Keratinocyte (primary cell): ENCODE results near the gene ALDH6A1. TPM values are rescaled to one million over a fixed set of nuclear protein-coding genes. Genes with fewer than 3 reads are reported as not detected.
"Not testable (repeated sequence)": the region's sequence is repeated elsewhere in the genome, so short reads cannot be mapped to it uniquely, and the experiment has no call there.

Experiments used
- DNase-seq: peaks from one replicate; pipeline ENCODE4 v3.0.0-alpha.2; 2011; ENCODE audit warnings: low read depth, missing footprints, low spot score
- FAIRE-seq: peaks from 2 replicates; lab custom pipeline; 2011; peaks lifted over from hg19 to GRCh38; lab: Jason Lieb, UNC
- H2AFZ ChIP-seq: 2 replicates; pipeline ENCODE4 v1.6.0; 2012; ENCODE audit warnings: low read length, control low read depth, inconsistent platforms; ENCODE audit not compliant: control insufficient read depth
- H3K27ac ChIP-seq: 2 replicates; pipeline ENCODE4 v1.5.1; 2011; ENCODE audit warnings: low read length; ENCODE audit not compliant: control insufficient read depth, insufficient read depth
- H3K27me3 ChIP-seq: 3 replicates; pipeline ENCODE4 v1.6.0; 2011; ENCODE audit warnings: low read length; ENCODE audit not compliant: control insufficient read depth, insufficient read depth; ENCODE audit errors: extremely low read depth
- H3K36me3 ChIP-seq, 2 experiments: 2 replicates in 1 of 2; 3 replicates in 1 of 2; pipeline ENCODE4 v1.5.1; 2011; ENCODE audit warnings: low read length in 2 of 2, mild to moderate bottlenecking in 1 of 2; ENCODE audit not compliant: control insufficient read depth in 2 of 2, insufficient read depth in 2 of 2; ENCODE audit errors: extremely low read depth in 1 of 2
- H3K4me1 ChIP-seq: 3 replicates; pipeline ENCODE4 v1.5.1; 2011; ENCODE audit warnings: low read length; ENCODE audit not compliant: control insufficient read depth, insufficient read depth; ENCODE audit errors: extremely low read depth
- H3K4me2 ChIP-seq: 3 replicates; pipeline ENCODE4 v1.6.0; 2011; ENCODE audit warnings: low read depth, low read length; ENCODE audit not compliant: control insufficient read depth, insufficient read depth; ENCODE audit errors: extremely low read depth
- H3K4me3 ChIP-seq, 3 experiments: fragments of 200-600 bp in 1 of 3; sonication (generic) in 1 of 3; 2 replicates in 2 of 3; 3 replicates in 1 of 3; pipeline ENCODE4 v1.5.1; 2011 to 2016; ENCODE audit warnings: low read length in 3 of 3, mild to moderate bottlenecking in 3 of 3, control low read depth in 2 of 3, inconsistent platforms in 1 of 3, low read depth in 1 of 3, mixed read lengths in 1 of 3, mixed run types in 1 of 3, moderate library complexity in 1 of 3; ENCODE audit not compliant: control insufficient read depth in 2 of 3, insufficient read depth in 2 of 3; ENCODE audit errors: extremely low read depth in 1 of 3
- H3K79me2 ChIP-seq: 2 replicates; pipeline ENCODE4 v1.6.0; 2012; ENCODE audit warnings: low read length; ENCODE audit not compliant: control insufficient read depth, insufficient read depth
- H3K9ac ChIP-seq: 3 replicates; pipeline ENCODE4 v1.6.0; 2011; ENCODE audit warnings: low read length; ENCODE audit not compliant: control insufficient read depth, insufficient read depth; ENCODE audit errors: extremely low read depth
- H3K9me1 ChIP-seq: 3 replicates; pipeline ENCODE4 v1.6.0; 2011; ENCODE audit warnings: low read length; ENCODE audit not compliant: control insufficient read depth, insufficient read depth; ENCODE audit errors: extremely low read depth
- H3K9me3 ChIP-seq: 2 replicates; pipeline ENCODE4 v1.5.1; 2012; ENCODE audit warnings: low read depth, low read length; ENCODE audit not compliant: control insufficient read depth
- H4K20me1 ChIP-seq: 3 replicates; pipeline ENCODE4 v1.6.0; 2011; ENCODE audit warnings: low read length; ENCODE audit not compliant: control insufficient read depth, insufficient read depth; ENCODE audit errors: extremely low read depth
- CTCF ChIP-seq, 3 experiments: IDR thresholded peaks in 1 of 3; conservative IDR thresholded peaks in 1 of 3; optimal IDR thresholded peaks in 1 of 3; 2 replicates in 2 of 3; 3 replicates in 1 of 3; pipeline versions ENCODE3 to v1.5.1; 2011; ENCODE audit warnings: low read length in 3 of 3, mild to moderate bottlenecking in 3 of 3, moderate library complexity in 2 of 3, control low read depth in 1 of 3, inconsistent platforms in 1 of 3; ENCODE audit not compliant: insufficient read depth in 2 of 3; ENCODE audit errors: extremely low read depth in 1 of 3
- EZH2 ChIP-seq: IDR thresholded peaks from one replicate; pipeline ENCODE4 v1.6.1; 2012; ENCODE audit warnings: inconsistent platforms, mild to moderate bottlenecking, low read length, moderate library complexity
- dilution Hi-C: fragments of 300-500 bp; cut with MboI; formaldehyde crosslinking; loops from one replicate; pipeline ENCODE4 v1.7.0; 2020; ENCODE audit warnings: low sequenced_read_pairs; ENCODE audit not compliant: extremely low pct_ligation_motif_present
- polyA plus RNA-seq, 5 experiments: library from polyadenylated mRNA; depleted of rRNA in 3 of 5; stranded (reverse) in 3 of 5; stranded (forward) in 1 of 5; unstranded in 1 of 5; fragments of >200 nt; gene quantifications; 1 replicate in 1 of 5; 2 replicates in 3 of 5; 3 replicates in 1 of 5; pipeline versions ENCODE4 v1.2.1 to v1.2.3, GENCODE V29; 2011 to 2012; ENCODE audit warnings: missing spikeins in 2 of 5, low read depth in 1 of 5, low replicate concordance in 1 of 5

ALDH6A1 gene
- polyA plus RNA-seq, 1 donor (not counting 4 experiments of a cell fraction or from before 2014, with no cell fraction given) = 8.0 TPM

- Histone ChIP-seq H3K9me3 (no peaks in the 10 kb centered on the region), H3K4me3 (no peak overlapping the region), H3K9me1 (no peaks in the 10 kb centered on the region), H3K9ac (no peak overlapping the region), H3K36me3 (no peaks in the 10 kb centered on the region), H4K20me1 (no peaks in the 10 kb centered on the region), H3K4me1 (no peaks in the 10 kb centered on the region), H3K4me2 (no peak overlapping the region), H2AFZ (no peak overlapping the region), H3K79me2 (no peaks in the 10 kb centered on the region), H3K27me3 (no peaks in the 10 kb centered on the region), H3K27ac (no peak overlapping the region)
- no peak for TF ChIP-seq EZH2
- no peak for TF ChIP-seq CTCF (optimal IDR thresholded peaks at IDR 0.05 in 1 of 3, IDR thresholded peaks at IDR 0.05 in 1 of 3, conservative IDR thresholded peaks at IDR 0.05 in 1 of 3; ENCODE audit: extremely low read depth in 1 of 3, insufficient read depth in 2 of 3, low read length in 3 of 3)
- dilution Hi-C loops = no loop called here
- FAIRE-seq = no peak
- no peak for DNase-seq
These were observed 42.2 kb upstream of the ALDH6A1 start for GRCh38 chr14:74126315-74127013.

DNA sequence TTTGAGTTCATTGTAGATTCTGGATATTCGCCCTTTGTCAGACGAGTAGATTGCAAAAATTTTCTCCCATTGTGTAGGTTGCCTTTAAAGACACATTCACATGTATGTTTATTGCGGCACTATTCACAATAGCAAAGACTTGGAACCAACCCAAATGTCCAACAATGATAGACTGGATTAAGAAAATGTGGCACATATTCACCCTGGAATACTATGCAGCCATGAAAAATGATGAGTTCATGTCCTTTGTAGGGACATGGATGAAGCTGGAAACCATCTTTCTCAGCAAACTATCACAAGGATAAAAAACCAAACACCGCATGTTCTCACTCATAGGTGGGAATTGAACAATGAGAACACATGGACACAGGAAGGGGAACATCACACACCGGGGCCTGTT, 41.2 kb upstream of the ALDH6A1 start:
- H3K9me1 ChIP-seq, DNase-seq, H3K27me3 ChIP-seq, FAIRE-seq, dilution Hi-C loops, H3K36me3 ChIP-seq, H3K9ac ChIP-seq, H3K4me3 ChIP-seq, H3K4me2 ChIP-seq, H3K27ac ChIP-seq, H4K20me1 ChIP-seq, H2AFZ ChIP-seq, H3K9me3 ChIP-seq, H3K79me2 ChIP-seq, H3K4me1 ChIP-seq: not testable (repeated sequence)
